ENCODE data around the gene AP4S1.
"Not testable (repeated sequence)": the region's sequence is repeated elsewhere in the genome, so short reads cannot be mapped to it uniquely, and the experiment has no call there.

The AP4S1 gene

GRCh38 chr14:31036552-31036951 is 11.1 kb downstream of the AP4S1 start:
- DNase-seq (ENCODE audit: low read depth, low spot score): no peak

DNA sequence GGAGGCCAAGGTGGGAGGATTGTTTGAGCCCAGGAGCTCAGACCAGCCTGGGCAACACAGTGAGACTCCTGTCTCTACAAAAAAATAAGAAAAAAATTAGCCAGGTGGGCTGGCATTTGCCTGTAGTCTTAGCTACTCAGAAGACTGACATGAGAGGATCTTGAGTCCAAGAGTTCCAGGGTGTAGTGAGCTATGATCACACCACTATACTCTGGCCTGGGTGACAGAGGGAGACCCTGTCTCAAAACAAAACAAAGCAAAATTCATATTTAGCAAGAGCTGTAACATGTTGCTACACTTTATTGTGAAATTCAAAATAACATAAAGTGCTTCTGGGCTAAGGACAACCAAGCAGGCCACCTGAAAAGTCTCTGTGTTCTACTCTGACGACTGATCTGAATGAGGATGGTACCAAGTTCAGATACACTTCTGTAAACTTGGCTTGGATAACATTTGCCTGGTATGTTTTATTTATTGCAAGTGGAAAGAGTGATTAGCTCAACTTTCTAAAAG is 12.3 kb downstream of the AP4S1 start:
- no peak overlapping the region for H3K4me3 ChIP-seq (ENCODE audit: low read length)
- no peak for DNase-seq (ENCODE audit: low read depth, low spot score)

More at GRCh38 chr14:31036552-31036951, 11.1 kb downstream of the AP4S1 start:
- no peak overlapping the region for H3K4me3 ChIP-seq (ENCODE audit: low read length)

GRCh38 chr14:31038521-31039166 is 13.2 kb downstream of the AP4S1 start:
- no peak for DNase-seq (ENCODE audit: low read depth, low spot score)
- H3K4me3 ChIP-seq (ENCODE audit: low read length): no peak overlapping the region

DNA sequence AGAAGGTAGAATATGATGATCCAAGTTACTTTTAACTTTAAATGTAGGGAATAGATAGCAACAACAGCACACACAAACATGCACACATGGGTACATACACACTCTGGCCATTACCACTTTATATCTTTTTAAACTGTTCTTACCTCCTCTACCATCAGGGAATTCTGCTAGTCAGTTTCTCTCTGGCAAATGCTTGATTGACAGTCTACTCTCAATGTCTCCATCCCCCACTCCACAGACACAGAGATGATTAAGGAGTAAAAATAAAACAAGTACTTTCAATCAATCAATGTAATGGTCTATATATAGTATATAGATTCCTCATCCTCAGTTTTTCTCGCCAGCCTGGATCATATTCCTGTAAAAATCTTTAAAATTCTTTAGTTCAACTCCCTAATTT is 16.9 kb downstream of the AP4S1 start:
- DNase-seq (ENCODE audit: low read depth, low spot score): no peak
- no peak overlapping the region for H3K4me3 ChIP-seq (ENCODE audit: low read length)

DNA sequence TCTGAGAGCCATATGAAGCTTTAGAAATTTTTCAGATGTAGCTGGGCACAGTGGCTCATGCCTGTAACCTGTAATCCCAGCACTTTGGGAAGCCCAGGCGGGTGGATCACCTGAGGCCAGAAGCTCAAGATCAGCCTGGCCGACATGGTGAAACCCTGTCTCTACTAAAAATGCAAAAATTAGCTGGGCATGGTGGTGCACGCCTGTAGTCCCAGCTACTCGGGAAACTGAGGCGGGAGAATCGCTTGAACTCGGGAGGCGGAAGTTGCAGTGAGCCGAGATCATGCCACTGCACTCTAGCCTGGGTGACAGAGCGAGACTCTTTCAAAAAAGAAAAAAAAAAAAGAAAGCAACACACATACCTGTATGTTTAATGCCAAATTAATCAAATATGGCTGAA is 17.4 kb downstream of the AP4S1 start:
- DNase-seq (ENCODE audit: low read depth, low spot score); H3K4me3 ChIP-seq (ENCODE audit: low read length): not testable (repeated sequence)

GRCh38 chr14:31043379-31043778 is 17.9 kb downstream of the AP4S1 start:
- DNase-seq (ENCODE audit: low read depth, low spot score): no peak
- H3K4me3 ChIP-seq (ENCODE audit: low read length): no peak overlapping the region

DNA sequence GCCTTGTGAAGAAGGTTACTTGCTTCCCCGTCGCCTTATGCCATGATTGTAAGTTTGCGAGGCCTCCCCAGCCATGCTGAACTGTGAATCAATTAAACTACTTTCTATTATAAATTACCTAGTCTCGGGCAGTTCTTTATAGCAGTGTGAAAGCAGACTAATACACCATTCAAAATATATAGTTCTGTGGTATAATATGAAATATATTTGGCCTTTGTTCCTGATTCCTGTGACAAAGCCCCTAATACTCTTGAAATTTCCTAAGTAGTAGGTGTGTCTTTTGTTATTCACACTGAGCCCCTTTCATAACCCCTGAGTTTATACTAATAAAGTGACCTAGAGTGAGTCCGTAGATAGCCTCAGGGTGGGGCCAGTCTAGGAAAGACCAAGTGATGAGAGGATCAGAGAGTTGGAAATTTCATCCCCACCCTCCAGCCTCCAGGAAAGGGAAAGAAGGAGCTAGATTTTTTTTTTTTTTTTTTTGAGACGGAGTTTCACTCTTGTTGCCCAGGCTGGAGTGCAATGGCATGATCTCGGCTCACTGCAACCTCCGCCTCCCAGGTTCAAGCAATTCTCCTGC is 20.1 kb downstream of the AP4S1 start:
- DNase-seq (ENCODE audit: low read depth, low spot score): no peak
- H3K4me3 ChIP-seq (ENCODE audit: low read length): no peak overlapping the region

DNA sequence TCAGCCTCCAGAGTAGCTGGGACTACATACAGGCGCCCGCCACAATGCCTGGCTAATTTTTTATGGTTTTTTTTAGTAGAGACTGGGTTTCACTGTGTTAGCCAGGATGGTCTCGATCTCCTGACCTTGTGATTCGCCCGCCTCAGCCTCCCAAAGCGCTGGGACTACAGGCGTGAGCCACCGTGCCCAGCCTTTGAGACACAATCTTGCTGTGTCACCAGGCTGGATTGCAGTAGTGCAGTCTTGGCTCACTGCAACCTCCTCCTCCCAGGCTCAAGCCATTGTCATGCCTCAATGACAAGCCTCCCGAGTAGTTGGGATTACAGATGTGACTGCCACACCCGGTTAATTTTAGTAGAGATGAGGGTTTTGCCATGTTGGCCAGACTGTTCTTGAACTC is 22.1 kb downstream of the AP4S1 start:
- no peak overlapping the region for H3K4me3 ChIP-seq (ENCODE audit: low read length)
- no peak for DNase-seq (ENCODE audit: low read depth, low spot score)

DNA sequence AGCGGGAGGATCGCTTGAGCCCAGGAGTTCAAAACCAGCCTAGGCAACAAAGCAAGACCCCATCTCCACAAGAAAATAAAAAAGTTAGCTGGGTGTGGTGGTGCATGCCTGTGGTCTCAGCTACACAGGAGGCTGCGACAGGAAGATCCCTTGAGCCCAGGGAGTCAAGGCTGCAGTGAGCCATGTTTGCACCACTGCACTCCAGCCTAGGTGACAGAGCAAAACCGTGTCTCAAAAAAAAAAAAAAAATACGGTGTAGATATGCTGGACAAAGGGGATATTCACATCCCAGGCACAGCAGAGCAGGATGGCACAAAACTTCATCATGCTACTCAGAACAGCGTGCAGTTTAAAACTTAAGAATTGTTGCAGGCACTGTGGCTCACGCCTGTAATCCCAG is 25.6 kb downstream of the AP4S1 start:
- H3K4me3 ChIP-seq (ENCODE audit: low read length): no peak overlapping the region
- DNase-seq (ENCODE audit: low read depth, low spot score): no peak

- DNase-seq (ENCODE audit: low read depth, low spot score): no peak
- no peak overlapping the region for H3K4me3 ChIP-seq (ENCODE audit: low read length)
Observed at GRCh38 chr14:31051511-31051910, 26.1 kb downstream of the AP4S1 start.

GRCh38 chr14:31052905-31053586 is 27.6 kb downstream of the AP4S1 start:
- DNase-seq (ENCODE audit: low read depth, low spot score); H3K4me3 ChIP-seq (ENCODE audit: low read length): not testable (repeated sequence)

DNA sequence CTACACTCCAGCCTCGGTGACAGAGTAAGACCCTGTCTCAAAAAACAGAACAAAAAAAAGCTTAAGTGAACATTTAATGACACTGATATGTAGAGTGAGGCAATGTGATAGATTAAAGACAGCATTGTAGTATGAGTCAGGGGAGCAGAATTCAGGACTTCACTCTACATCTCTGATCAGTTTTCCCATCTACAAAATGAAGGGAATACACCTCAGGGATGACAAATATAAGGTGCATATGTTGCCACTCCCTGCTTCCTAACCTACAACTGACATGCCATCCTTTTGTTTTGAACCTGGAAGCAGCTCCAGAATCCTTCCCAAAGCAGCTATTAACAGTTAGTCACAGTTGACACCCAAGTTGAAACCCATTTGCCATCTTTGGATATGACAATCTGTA is 31.6 kb downstream of the AP4S1 start:
- no peak for DNase-seq (ENCODE audit: low read depth, low spot score)
- no peak overlapping the region for H3K4me3 ChIP-seq (ENCODE audit: low read length)

- no peak overlapping the region for H3K4me3 ChIP-seq (ENCODE audit: low read length)
Observed at GRCh38 chr14:31057701-31058364, 32.4 kb downstream of the AP4S1 start.

DNA sequence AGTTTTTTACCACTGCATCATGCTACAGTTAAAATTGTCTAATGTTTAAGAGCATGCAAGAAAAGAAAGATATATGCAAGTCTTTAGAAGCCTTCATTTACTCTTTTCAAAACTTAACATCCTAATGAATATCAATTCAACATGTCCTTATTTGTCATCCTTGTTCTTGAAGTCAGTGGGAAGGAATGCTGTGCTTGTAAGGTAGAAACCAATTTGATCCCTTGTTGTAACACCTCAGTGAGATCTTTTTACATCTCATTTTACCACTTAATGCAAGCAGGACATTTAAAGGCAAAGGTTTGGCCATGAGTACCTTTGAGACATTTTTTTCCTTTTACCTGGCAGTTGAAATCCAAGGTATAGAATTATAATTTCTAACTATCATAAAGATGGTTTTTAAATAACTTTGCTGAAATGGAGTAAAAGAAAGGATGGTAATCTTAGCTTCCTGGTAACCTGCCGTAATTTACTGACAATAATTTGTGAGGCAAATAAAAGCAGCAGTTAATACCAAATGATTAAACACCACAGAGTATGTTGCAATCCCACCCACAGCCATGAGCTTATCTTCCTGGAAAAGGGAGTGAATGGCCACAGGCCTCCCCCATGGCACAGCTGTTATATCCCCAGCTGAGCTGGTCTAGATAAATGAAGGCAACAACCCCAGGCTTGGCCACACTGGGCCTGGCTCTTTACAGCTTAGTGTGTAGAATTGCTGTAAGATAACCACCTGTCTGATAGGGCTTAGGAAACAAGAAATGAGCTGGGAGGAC is 33.9 kb downstream of the AP4S1 start:
- DNase-seq (ENCODE audit: low read depth, low spot score): no peak

More at GRCh38 chr14:31057701-31058364, 32.4 kb downstream of the AP4S1 start:
- DNase-seq (ENCODE audit: low read depth, low spot score): no peak

GRCh38 chr14:31060253-31060875 is 34.9 kb downstream of the AP4S1 start:
- H3K4me3 ChIP-seq (ENCODE audit: low read length): no peak overlapping the region
- DNase-seq (ENCODE audit: low read depth, low spot score): no peak

More for the DNA sequence above, 33.9 kb downstream of the AP4S1 start:
- H3K4me3 ChIP-seq (ENCODE audit: low read length): no peak overlapping the region

- DNase-seq (ENCODE audit: low read depth, low spot score); H3K4me3 ChIP-seq (ENCODE audit: low read length): not testable (repeated sequence)
Observed at GRCh38 chr14:31062908-31063307, 37.5 kb downstream of the AP4S1 start.

GRCh38 chr14:31068235-31068634 is 42.8 kb downstream of the AP4S1 start:
- DNase-seq (ENCODE audit: low read depth, low spot score): no peak
- no peak overlapping the region for H3K4me3 ChIP-seq (ENCODE audit: low read length)

- H3K4me3 ChIP-seq (ENCODE audit: low read length): no peak overlapping the region
- DNase-seq (ENCODE audit: low read depth, low spot score): no peak
Observed at GRCh38 chr14:31069343-31069742, 43.9 kb downstream of the AP4S1 start.

DNA sequence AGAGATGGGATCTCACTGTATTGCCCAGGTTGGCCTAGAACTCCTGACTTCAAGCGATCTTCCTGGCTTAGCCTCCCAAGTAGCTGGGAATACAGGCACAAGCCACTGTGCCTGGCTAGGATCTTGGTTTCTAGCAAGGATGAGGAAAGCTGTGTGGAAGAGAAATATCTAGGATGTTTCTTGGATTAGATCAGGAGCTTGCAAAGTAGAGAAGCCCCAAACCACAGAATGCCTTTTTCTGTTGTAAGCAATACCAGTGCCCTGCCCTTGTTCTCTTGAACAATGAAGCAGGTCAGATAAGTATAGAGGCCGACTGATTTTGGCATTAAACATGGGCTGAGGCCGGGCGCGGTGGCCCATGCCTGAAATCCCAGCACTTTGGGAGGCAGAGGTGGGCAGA is 45.0 kb downstream of the AP4S1 start:
- no peak for DNase-seq (ENCODE audit: low read depth, low spot score)
- H3K4me3 ChIP-seq (ENCODE audit: low read length): no peak overlapping the region
